GM18951 (cell line): Measurements from ENCODE around the gene USP33.
"Not testable (repeated sequence)": the region's sequence is repeated elsewhere in the genome, so short reads cannot be mapped to it uniquely, and the experiment has no call there.

Experiments used
- POLR2A ChIP-seq: IDR thresholded peaks from 4 replicates; pipeline ENCODE4 v1.6.1; 2011; ENCODE audit warnings: mild to moderate bottlenecking; ENCODE audit not compliant: insufficient read length, insufficient read depth; ENCODE audit errors: extremely low read depth
- in situ Hi-C: fragments of 300-500 bp; cut with MboI; formaldehyde crosslinking; loops from one replicate; pipeline ENCODE4 v1.12.0; 2022; ENCODE audit warnings: low sequenced_read_pairs, mixed read lengths, inconsistent platforms; ENCODE audit not compliant: unreplicated experiment

USP33 gene

GRCh38 chr1:77759071-77760028, at the start of gene USP33:
Gene USP33, minus strand, starts transcription at chr1:77759852. Its CDS starts 18,155 bp downstream, at chr1:77741697.
- peak; percentile 79 for TF ChIP-seq POLR2A
- in situ Hi-C loops = no loop called here

- no peak for TF ChIP-seq POLR2A
- in situ Hi-C loops = no loop called here
These were observed 43.7 kb upstream of the USP33 start for GRCh38 chr1:77803371-77803770.

GRCh38 chr1:77802026-77802425, 42.4 kb upstream of the USP33 start:
- no peak for TF ChIP-seq POLR2A
- in situ Hi-C loops = no loop called here

- no peak for TF ChIP-seq POLR2A
- in situ Hi-C loops = no loop called here
These were observed 38.3 kb upstream of the USP33 start for GRCh38 chr1:77797991-77798390.

- in situ Hi-C loops = no loop called here
- no peak for TF ChIP-seq POLR2A
These were observed 37.2 kb upstream of the USP33 start for GRCh38 chr1:77796695-77797405.

- in situ Hi-C loops = no loop called here
- TF ChIP-seq POLR2A = no peak
These were observed 34.9 kb upstream of the USP33 start for GRCh38 chr1:77794550-77794949.

GRCh38 chr1:77786093-77786741, 26.6 kb upstream of the USP33 start:
- in situ Hi-C loops = not testable (repeated sequence)

- no peak for TF ChIP-seq POLR2A
- in situ Hi-C loops = no loop called here
These were observed 23.5 kb upstream of the USP33 start for GRCh38 chr1:77783141-77783540.

- in situ Hi-C loops = no loop called here
- no peak for TF ChIP-seq POLR2A
These were observed 22.0 kb upstream of the USP33 start for GRCh38 chr1:77781683-77782082.

GRCh38 chr1:77779529-77780281, 20.1 kb upstream of the USP33 start, which contains the start of gene MIGA1:
Gene MIGA1, plus strand, starts transcription at chr1:77779649. Its CDS starts 3,604 bp downstream, at chr1:77783253.
- TF ChIP-seq POLR2A = peak; percentile 65
- in situ Hi-C loops = no loop called here

- no peak for TF ChIP-seq POLR2A
- in situ Hi-C loops = no loop called here
These were observed 16.5 kb upstream of the USP33 start for GRCh38 chr1:77776007-77776700.

GRCh38 chr1:77768006-77768405, 8.4 kb upstream of the USP33 start:
- no peak for TF ChIP-seq POLR2A
- in situ Hi-C loops = no loop called here
